Fibroblast of peridontal ligament (primary cell): ENCODE results near the gene KRT13.
A peak's percentile ranks its signal among the peaks of the same experiment; 100 is the strongest.

ENCODE experiments used
- DNase-seq: peaks from one replicate; pipeline ENCODE4 v3.0.0-alpha.2; 2010; ENCODE audit errors: extremely low read depth

The KRT13 gene

GRCh38 chr17:41467561-41467960, 37.9 kb downstream of the KRT13 start:
- peak; percentile 20 for DNase-seq

GRCh38 chr17:41466988-41467387, 38.4 kb downstream of the KRT13 start, which contains the start of gene KRT32:
TSS of gene KRT32 (minus strand) at chr17:41467386. CDS start at chr17:41467325, 61 bp downstream.
- DNase-seq = no peak

- DNase-seq = peak; percentile 92
Observed at GRCh38 chr17:41464682-41465081, 40.7 kb downstream of the KRT13 start.

DNA sequence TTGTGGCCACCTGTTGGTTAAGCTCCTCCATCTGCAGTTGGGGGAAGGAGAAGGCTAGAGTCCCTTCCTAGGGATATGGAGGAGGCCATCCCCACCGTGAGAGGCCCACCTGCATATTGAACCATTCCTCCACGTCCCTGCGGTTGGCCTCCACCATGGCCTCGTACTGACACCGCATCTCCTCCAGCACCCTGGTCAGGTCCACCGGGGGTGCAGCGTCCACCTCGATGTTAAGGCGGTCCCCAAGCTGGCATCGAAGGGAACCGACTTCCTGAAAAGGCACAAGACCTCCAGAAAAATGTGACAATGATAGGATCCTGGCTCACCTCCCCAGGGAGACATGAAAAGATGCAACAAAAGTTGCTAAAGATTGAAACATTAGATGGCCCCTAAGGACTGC, 41.2 kb downstream of the KRT13 start:
- DNase-seq = no peak

DNA sequence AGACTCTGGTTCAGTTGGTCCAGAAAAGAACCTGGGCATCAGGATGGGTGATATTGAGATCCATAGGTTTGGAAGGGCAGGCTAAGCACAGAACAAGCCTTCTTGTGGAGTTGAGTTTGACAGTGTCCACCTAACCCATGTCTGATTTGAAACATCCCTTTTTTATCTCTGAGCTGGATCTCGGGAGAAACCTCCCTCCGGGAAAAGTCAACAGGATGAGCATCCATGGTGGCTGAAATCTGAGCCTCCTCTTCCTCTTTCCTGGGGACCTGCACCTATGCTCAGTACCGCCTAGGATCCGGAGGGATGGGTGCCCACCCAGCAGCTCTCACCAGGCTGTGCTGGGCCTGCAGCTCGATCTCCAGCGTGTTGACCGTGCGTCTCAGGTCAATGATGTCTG, 41.7 kb downstream of the KRT13 start:
- DNase-seq = no peak

DNA sequence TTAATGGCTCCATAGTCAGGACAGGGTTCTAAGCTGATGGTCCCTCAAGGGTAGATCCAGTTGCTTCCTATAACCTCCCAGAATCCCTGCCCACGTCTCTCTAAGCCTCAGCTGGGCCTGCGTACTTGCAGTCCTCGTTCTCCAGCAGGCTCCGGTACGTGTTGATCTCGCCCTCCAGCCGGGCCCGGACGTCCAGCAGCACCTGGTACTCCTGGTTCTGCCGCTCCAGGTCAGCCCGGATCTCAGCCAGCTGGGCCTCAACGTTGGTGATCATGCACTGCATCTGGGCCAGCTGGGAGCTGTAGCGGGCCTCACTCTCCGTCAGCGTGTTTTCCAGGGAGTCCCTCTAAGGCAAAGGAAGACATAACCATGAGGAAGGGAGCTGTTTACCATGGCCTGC, 42.7 kb downstream of the KRT13 start:
- DNase-seq = no peak

DNA sequence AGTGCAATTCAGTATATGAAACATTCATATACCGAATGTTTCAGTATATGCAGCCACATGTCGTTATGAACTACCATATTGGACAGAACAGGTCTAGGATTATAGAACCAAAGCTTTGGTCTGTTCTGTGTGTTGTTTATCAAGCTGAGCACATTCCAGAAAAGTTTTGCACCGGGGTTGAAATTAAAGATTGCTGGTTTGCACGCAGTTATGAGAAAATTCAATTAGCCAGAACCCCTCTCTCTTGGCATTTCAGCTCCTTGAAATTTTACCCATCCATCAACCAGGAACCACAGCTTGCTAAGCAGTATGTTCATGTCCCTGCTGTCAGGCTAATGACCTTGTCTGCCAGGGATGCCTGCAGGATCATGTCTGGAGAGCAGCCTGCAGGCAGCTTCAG, 47.7 kb downstream of the KRT13 start:
- DNase-seq = peak; percentile 52

DNA sequence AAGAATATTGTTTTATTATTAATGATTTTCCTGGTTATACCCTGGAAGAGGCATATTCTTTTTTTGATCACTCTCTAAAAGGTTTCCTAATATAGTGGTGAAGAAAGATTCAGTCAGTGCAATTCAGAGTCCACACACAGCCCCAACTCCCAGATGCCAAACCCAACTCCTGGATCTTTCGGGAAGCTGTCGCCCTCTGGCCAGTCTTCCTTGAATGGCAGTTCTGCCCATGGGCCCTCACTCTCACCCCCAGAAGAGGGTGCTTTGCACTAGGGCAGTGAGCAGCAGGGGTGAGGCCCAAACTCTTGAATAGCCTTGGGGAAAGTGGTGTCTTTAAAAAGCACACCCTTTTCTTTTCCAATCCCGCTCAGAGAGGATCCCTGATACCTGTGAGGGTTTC, 49.2 kb downstream of the KRT13 start:
- no peak for DNase-seq

- peak; percentile 55 for DNase-seq
Observed at GRCh38 chr17:41455236-41455635, 50.2 kb downstream of the KRT13 start.

DNA sequence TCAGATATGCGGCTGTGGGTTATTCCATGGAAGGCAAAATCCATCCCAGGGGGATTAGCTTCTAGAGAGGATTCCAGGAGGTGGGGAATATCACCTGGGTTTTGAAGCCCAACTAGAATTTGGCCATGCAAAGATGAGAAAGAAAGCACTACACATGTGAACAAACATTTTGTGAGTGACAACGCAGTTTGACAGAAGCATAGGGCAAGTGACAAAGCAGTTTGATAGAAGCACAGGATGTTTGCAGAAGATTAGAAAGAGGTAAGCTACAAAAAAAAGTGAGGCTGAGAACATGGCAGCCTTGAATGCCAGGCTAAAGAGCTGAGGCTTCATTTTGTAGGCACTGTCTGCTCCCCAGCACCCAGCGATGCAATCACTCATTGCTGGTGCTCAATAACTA, 52.3 kb downstream of the KRT13 start:
- DNase-seq = no peak

GRCh38 chr17:41452281-41452680, 53.1 kb downstream of the KRT13 start:
- DNase-seq = no peak

DNA sequence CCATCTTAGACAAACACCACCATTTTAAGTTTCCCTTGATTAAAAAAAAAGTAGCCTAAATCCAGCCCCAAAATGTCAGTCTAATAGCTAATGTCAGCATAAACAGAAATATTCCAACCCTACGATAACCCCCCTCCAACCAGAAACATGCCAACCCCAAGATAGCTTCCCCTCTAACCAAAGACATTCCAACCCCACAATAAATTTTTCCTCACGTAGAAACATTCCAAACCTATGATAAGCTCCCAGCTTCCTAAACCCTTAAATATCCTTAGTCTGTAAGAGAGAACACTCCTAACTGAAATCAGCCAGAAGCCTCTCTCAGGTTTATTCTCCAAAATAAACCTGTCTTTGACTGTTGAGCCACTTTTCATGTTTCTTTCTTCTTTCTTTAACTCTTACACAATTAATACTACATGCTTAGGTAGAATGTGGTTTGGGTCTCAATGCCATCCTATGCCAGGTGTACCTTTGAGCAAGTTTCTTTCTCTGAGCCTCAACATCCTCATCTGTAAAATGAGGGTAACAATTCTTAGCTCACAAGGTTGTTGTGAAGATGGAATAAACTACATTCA, 54.2 kb downstream of the KRT13 start:
- DNase-seq = peak; percentile 38
